Renal cortex interstitium (tissue), 15 donors: ENCODE data around the gene ACYP2. TPM values are rescaled to one million over a fixed set of nuclear protein-coding genes. Genes with fewer than 3 reads are reported as not detected.
A peak's percentile ranks its signal among the peaks of the same experiment; 100 is the strongest.
"Not testable (repeated sequence)": the region's sequence is repeated elsewhere in the genome, so short reads cannot be mapped to it uniquely, and the experiment has no call there.

ENCODE experiments used
- DNase-seq, 11 donors: peaks; one replicate each; pipeline ENCODE4 v3.0.0-alpha.2; 2013; ENCODE audit warnings: low read depth in 9 of 11, low spot score in 4 of 11; ENCODE audit errors: extremely low read depth in 1 of 11
- long read RNA-seq, 16 experiments: transcript quantifications; one replicate each; lab custom pipeline, GENCODE V29; 2026
- polyA plus RNA-seq, 3 donors: library from polyadenylated mRNA; unstranded; fragments of 120-200 nt; gene quantifications; one replicate each; pipeline ENCODE4 v1.2.1, GENCODE V29; 2013; ENCODE audit not compliant: insufficient read length in 3 of 3

ACYP2 gene
- polyA plus RNA-seq, result 10 to 100 TPM; 16.7 to 20.8 (median 19.8) TPM
- long read RNA-seq, donor 1, partial matches to known transcripts, result 0 of 8 reads
- long read RNA-seq, donor 1, other reads (novel, unspliced or antisense), result 5 of 8 reads
- long read RNA-seq, donor 2, partial matches to known transcripts, result 5 of 10 reads
- long read RNA-seq, donor 2, other reads (novel, unspliced or antisense), result 5 of 10 reads
- long read RNA-seq, donor 3, partial matches to known transcripts, result 0 of 10 reads
- long read RNA-seq, donor 3, other reads (novel, unspliced or antisense), result 9 of 10 reads
- long read RNA-seq, donor 4, partial matches to known transcripts, result 0 of 6 reads
- long read RNA-seq, donor 4, other reads (novel, unspliced or antisense), result 6 of 6 reads
- long read RNA-seq, donor 5, result 0 reads
- long read RNA-seq, donor 6, partial matches to known transcripts, result 7 of 13 reads
- long read RNA-seq, donor 6, other reads (novel, unspliced or antisense), result 5 of 13 reads
- long read RNA-seq, donor 7, partial matches to known transcripts, result 7 of 14 reads
- long read RNA-seq, donor 7, other reads (novel, unspliced or antisense), result 7 of 14 reads
- long read RNA-seq, donor 8, partial matches to known transcripts, result 10 of 22 reads
- long read RNA-seq, donor 8, other reads (novel, unspliced or antisense), result 12 of 22 reads
- long read RNA-seq, donor 9, partial matches to known transcripts, result 0 of 6 reads
- long read RNA-seq, donor 9, other reads (novel, unspliced or antisense), result 6 of 6 reads
- long read RNA-seq, donor 10, partial matches to known transcripts, result 0 of 1 reads
- long read RNA-seq, donor 10, other reads (novel, unspliced or antisense), result 0 of 1 reads
- long read RNA-seq, donor 11, partial matches to known transcripts, result 0 of 1 reads
- long read RNA-seq, donor 11, other reads (novel, unspliced or antisense), result 0 of 1 reads
- long read RNA-seq, donor 12, partial matches to known transcripts, result 11 of 11 reads
- long read RNA-seq, donor 12, other reads (novel, unspliced or antisense), result 0 of 11 reads
- long read RNA-seq, donor 13, partial matches to known transcripts, result 0 of 23 reads
- long read RNA-seq, donor 13, other reads (novel, unspliced or antisense), result 23 of 23 reads
- long read RNA-seq, donor 14, partial matches to known transcripts, result 11 of 16 reads
- long read RNA-seq, donor 14, other reads (novel, unspliced or antisense), result 5 of 16 reads
- long read RNA-seq, donor 15, partial matches to known transcripts, result 0 of 1 reads
- long read RNA-seq, donor 15, other reads (novel, unspliced or antisense), result 0 of 1 reads
- long read RNA-seq, donor 16, partial matches to known transcripts, result 0 of 12 reads
- long read RNA-seq, donor 16, other reads (novel, unspliced or antisense), result 12 of 12 reads

DNA sequence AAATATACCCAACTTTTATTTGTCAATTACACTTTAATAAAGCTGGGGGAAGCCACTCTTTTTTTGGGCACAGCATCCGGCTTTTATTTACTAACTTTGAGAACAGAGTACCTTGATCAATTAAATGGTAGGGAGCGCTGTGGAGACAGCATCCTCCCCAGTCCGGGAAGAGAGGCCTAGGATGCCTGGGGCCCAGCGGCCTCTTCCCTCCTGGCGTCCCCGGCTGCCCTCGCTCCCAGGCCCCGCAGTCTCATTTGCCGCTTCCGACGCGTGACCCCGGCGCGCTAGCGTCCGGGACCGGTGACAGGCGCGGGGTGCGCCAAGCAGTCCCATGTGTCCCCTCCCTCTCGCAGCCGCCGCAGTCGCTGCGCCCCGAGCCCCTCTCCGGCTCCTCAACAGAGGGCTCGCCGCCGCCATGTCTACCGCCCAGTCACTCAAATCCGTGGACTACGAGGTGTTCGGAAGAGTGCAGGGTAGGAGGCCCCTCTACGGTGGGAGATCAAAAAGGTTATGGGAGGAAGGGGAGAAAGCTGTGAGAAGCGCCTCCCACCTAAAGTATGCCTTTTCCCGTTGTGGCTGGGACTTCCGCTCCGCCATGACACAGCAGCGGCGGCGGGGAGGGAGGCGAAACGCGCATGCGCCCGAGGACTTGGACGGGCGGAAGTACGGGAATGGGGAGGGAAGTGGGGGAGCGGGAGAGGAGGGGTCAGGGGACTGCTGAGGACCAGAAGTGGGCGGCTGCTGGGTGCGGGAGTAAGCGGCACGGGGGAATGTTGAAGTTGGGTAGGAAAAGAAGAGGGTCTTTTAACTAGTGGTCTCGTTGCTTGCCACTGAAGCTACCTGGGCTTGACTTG is at the start of gene ACYP2:
Gene ACYP2, plus strand, starts transcription at position 332 of the 854 bp plus-strand sequence.
- DNase-seq, result peak; percentile 86 to 96 (median 94)

DNA sequence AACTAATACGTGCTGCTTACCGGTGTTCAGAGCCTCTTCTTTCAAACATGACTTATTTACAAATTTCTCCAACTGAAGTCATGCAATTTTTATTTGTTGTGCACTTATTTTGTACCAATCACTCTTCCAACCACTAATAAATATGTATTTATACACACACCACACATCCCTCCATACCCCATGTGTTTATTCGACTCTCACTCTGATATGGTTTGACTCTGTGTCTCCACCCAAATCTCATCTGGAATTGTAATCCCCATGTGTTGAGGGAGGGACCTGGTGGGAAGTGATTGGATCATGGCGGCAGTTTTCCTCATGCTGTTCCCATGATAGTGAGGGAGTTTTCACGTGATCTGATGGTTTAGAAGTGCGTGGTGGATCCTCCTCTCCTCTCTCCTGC is 49.5 kb upstream of the ACYP2 start:
- DNase-seq, result no peak

DNA sequence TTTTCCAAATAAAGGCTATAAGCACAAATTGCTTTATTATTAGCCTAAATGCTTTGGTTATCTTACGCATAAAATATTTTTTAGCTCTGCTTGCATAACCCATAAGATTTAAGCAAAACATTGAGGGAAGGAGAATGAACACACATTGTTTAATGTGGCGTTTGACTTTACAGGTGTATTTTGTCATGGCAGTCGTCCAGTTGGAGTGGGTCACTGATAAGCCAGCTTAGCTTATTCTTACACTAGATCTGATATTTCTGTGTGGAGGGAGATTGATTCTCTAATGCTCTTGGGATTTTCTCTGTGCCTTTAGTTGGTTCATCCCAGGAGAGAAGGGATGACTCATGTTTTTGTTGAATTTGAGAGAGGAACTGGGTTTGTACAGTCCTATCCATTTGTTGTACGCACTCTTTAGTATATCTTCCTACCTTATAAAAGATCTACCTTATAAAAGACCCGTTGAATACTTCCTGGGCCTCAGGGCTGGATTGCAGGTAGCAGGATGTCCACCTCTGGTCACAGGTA is 47.5 kb upstream of the ACYP2 start:
- no peak for DNase-seq

DNA sequence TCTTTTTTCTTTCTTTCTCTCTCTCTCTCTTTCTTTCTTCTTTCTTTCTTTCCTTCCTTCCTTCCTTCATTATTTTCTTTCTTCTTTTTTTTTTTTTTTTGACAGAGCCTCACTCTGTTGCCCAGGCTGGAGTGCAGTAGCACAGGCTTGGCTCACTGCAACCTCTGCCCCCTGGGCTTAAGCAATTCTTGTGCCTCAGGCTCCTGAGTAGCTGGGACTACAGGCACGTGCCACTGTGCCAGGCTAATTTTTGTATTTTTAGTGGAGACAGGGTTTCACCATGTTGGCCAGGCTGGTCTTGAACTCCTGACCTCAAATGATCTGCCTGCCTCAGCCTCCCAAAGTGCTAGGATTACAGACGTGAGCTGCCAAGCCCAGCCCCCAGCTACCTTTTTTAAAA is 42.9 kb upstream of the ACYP2 start:
- DNase-seq, result not testable (repeated sequence)

DNA sequence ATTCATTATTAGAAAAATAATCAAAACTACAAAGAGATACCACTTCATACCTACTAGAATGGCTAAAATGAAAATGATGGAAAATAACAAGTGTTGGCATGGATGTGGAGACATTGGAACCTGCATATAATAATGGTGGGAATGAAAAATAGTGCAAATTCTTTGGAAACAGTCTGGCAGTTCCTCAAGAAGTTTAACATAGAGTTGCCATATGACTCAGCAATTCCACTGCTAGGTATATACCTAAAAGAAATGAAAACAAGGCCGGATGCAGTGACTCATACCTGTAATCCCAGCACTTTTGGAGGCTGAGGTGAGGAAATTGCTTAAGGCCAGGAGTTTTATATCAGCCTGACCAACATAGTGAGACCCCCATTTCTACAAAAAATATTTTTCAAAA is 41.6 kb upstream of the ACYP2 start:
- DNase-seq, result no peak

DNA sequence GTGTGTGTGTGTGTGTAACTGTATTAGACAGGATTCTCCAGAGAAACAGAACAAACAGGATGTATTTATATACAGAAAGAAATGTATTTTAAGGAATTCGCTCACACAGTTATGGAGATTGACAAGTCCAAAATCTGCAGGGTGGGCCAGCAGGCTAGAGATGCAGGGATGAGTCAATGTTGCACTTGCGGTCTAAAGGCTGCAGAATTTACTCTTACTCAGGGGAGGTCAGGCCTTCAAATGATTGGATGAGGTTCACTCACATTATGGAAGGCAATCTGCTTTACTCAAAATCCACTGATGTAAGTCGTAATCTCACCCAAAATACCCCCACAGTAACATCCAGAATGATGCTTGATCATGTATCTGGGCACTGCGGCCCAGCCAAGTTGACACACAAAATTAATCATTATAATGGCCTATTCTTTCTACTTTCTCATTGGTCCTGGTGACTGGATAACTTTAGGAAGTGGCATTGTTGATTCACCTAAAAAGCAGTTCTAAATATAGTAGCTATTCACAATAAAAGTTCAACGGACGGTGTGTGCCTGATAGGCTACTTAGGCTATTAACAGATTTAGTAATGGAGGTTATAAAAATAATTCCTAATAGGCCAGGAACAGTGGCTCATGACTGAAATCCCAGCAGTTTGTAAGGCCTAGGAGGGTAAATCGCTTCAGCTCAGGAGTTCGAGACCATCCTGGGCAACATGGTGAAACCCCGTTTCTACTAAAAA is 40.6 kb upstream of the ACYP2 start:
- DNase-seq, result no peak

DNA sequence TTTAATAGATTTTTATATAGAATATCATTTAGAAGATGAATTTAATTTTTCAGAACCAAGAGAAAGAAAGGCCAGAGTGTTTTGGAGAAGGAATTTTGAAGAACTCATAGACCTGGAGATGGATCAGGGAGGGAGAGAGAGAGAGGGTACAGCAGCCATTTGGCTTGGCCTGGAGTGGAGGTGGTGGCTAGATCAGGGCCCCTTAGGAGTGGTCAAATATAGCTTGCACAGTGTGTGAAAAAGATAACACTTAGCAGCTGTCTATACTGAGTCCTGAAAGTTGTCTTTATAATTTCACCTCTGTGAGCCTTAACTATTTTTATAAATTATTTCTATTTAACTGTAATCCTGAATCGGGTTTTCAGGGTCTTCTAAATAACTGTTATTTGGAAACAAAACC is 38.8 kb upstream of the ACYP2 start:
- no peak for DNase-seq

DNA sequence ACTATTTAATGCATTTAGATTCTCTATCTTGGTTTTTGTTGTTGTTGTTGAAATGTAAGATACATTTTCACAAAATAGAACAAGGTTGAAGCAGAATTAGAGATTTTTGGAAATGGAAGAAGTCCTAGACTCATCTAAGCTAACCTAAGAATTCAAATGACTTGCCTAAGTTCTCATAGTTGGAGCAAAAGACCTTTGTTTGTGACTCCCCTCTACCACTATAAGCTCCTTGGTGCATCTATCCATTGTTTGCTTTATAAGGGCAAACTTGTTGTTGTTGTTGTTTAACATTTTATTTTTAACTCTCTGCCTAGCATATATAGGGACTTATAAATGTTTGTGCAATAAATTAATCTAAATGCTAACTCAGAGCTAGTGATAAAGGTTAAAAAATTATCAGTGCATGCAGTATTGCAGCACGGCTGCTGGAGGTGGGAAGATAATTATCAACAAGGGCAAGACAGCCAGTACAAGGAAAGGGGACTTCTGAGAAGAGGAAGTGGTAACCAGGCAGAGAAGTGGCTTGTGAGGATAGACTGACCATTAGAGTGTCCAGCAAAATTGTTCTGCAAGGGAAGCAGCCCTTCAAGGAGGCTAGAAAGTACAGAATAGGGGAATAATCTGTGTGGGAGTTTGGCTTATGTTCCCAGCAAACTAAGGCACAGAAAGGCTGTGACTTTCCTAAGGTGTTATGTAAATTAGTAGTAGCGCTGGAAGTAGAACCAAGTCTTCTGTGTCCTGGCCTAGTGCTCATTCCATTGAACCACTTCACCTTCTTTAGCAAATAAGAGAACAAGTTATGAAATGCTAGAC is 38.1 kb upstream of the ACYP2 start:
- no peak for DNase-seq

DNA sequence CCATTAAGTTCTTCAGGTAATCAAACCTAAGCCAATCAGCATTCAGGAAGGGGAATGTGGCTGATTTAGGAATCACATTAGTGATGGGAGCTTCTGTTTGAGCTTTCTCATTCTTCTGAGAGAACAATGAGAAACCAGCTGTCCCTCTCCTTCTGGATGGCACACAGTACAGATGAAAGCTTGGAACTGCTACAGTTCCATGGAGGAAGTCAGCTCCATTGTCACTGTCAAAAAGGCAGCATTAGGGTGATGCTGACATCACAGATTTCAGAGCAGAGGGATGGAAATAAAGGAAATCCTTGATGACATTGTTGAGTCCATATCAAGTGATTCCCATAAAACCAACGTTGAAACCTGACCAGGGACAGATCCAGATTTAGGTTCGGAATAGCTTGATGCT is 36.1 kb upstream of the ACYP2 start:
- DNase-seq, result no peak

DNA sequence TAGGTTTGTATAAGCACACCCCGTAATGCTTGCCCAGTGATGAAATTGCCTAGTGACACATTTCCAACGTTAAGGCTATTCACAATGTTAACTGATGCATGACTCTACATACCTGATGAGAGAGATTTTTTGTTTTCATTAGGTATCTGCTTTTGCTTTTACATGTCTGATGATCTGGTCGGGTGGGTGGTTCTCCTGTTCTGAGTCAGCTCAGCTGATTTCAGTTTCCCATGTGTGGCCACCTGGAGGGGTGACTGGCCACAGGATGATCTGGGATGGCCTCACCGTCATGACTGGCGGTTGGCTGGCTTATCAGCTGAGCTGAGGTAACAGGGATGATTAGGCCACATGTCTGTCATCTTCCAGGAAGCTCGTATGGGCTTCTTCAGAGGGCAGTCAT is 33.8 kb upstream of the ACYP2 start:
- no peak for DNase-seq

DNA sequence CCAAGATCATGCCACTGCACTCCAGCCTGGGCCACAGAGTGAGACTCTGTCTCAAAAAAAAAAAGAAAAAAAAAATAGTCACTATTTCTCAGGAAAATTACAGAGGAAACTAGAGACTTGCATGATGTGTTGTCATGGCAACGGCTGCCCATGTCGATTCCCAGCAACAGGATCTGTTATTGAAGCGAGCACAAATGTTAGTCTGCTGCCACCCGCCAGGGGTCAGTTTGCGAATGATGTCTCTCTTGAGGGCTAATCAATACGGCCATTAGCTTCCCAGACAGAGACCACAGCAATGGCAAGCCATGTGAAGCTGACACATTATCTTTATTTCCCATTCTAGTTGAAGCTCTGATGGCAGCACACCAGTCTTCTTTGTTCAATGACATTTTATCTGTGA is 32.4 kb upstream of the ACYP2 start:
- no peak for DNase-seq

DNA sequence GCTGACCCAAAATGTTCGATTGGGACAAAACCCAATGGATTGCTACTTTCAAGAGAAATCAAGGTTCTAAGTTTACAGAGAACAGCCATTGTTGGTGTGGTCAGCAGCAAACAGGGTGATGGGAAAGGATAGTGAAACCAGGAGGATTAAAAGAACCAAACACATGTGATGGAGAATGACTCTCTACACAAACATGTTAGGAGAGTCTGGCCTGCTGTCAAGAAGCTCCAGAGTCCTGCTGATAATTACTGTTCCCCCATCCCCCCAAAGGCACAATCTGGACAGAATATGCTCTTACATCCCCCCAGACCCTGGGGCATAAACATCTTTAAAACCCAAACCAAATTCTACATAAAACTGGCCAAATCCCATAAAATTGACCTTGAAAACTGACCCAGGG is 32.0 kb upstream of the ACYP2 start:
- DNase-seq, result no peak

DNA sequence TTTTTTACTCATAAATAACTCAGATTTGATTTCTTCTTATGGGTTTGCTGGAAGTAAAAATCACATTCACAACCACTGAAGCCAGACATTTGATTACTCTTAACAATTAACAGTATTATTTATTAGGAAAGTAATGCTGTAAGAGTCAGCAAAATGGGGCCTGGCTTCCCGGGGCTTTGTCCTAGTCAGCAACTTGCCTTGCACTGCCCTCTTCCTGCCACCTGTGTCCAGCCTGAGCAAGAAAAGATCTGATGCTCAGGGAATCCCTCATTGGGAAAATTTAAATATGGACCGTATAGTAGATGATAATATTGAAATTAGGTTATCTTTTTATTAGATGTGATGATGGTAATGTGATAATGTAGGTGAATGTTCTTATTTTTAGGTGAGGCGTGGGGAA is 30.8 kb upstream of the ACYP2 start:
- DNase-seq, result no peak

DNA sequence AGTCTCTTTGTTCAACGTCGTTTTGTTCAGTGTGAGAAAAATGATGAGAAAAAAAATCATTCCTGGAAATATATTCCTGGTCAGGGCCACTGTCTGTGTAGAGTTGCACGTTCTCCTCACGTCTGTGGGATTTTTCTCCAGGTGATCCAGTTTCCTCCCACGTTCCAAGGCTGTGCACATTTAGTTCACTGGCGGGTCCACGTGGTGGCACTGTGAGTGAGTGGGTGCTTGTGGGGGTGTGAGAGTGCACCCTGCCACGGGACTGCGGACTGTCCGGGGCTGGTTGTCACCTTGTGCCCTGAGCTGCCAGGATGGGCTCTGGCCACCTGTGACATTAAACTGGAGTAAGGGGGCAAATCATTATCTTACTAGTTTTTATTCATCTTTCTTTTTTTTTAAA is 30.3 kb upstream of the ACYP2 start:
- no peak for DNase-seq

DNA sequence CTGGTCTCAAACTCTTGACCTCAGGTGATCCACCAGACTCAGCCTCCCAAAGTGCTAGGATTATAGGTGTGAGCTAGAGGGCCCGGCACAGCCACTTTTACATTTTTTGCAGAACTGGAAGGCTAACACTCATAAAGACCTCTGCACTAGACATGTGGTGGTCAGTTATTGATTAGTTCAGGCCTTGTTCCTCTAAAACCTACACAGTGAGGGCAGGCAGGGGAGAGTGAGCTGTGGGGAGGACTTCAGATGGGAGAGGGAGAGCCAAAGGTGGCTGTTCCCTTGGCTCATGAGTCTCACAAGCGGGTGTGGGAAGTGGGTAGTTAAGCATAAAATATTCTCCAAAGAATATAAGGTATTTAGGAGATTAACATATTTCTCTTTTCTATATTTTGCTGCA is 29.3 kb upstream of the ACYP2 start:
- no peak for DNase-seq

DNA sequence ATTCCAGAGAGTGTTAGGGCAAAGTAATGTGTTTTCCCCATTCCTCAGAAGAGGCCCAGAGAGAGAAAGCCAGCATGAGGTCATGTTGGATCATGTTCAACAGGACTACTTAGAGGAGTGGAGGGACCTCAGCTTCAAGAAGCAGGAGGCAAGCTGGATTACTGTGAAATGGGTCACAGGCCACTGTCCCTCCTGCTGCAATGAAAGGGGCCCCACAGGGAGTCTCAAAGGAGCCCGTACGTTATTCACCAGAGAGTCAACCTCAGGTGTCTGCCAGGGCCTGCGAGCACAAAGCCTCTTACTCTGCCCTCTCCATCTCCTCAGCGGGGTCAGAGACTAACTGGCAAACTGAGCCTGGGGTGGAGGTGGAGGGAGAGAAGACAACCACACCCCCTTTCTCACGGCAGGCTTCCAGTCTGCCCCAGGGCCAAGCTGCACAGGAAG is 27.2 kb upstream of the ACYP2 start:
- no peak for DNase-seq

DNA sequence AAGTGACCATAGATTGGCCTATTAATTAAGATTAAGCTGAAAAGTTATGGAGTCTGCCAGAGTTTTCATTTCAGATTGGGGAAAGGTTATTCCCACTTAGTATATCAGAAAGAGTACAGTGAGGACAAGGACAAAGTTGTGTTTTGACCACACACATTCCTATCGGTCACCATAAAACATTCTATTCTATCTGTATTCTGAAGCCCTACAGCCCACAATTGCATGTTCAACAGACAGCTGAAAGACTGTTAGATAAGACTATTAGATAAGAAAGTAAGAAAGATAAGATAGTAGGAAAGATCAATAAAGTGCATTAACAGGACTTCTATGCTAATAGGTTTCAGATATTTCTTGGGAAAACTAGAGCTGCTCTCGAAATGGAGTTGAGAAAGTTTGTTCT is 26.7 kb upstream of the ACYP2 start:
- no peak for DNase-seq
